Psoas muscle (tissue), 8 donors: ENCODE data around the gene FBXL19. TPM values are rescaled to one million over a fixed set of nuclear protein-coding genes. Genes with fewer than 3 reads are reported as not detected.

ENCODE experiments used
- ATAC-seq, 4 donors: fragments of 200-7000 bp; cut with Tn5 transposase; one replicate each; pipeline ENCODE4 v1.9.1; 2020; ENCODE audit warnings: moderate library complexity in 3 of 4, mild to moderate bottlenecking in 2 of 4
- DNase-seq, 2 donors: peaks; one replicate each; pipeline ENCODE4 v3.0.0-alpha.2; 2020
- H3K27ac ChIP-seq: fragments of 200-600 bp; one replicate; pipeline ENCODE4 v1.8.0; 2022
- H3K27me3 ChIP-seq, 3 donors: fragments of 200-600 bp in 1 of 3; one replicate each; pipeline versions ENCODE4 v1.6.1 to v1.8.0; 2013 to 2022; ENCODE audit warnings: low read length in 2 of 3, mild to moderate bottlenecking in 2 of 3, moderate library complexity in 1 of 3; ENCODE audit not compliant: insufficient read depth in 3 of 3
- H3K36me3 ChIP-seq, 2 donors: fragments of 200-600 bp in 1 of 2; one replicate each; pipeline versions ENCODE4 v1.6.1 to v1.8.0; 2013 to 2022; ENCODE audit warnings: low read depth in 1 of 2, mild to moderate bottlenecking in 1 of 2, moderate library complexity in 1 of 2; ENCODE audit not compliant: insufficient read depth in 1 of 2
- H3K4me1 ChIP-seq: fragments of 200-600 bp; one replicate; pipeline ENCODE4 v1.8.0; 2022
- H3K4me3 ChIP-seq: fragments of 200-600 bp; one replicate; pipeline ENCODE4 v1.8.0; 2022; ENCODE audit warnings: mild to moderate bottlenecking
- H3K9me3 ChIP-seq: fragments of 200-600 bp; one replicate; pipeline ENCODE4 v1.8.0; 2022
- WGBS, 3 donors: extraction: QIAGEN DNeasy Blood & Tissue Kit; methylation state at CpG; one replicate each; pipeline versions ENCODE4 v1.1.6 to v1.1.7; 2013; 5-methylcytosine and 5-hydroxymethylcytosine counted together
- intact Hi-C, 2 donors: fragments of 100-400 bp; cut with DNase I; formaldehyde crosslinking; loops; one replicate each; pipeline versions ENCODE4 v1.11.0 to v1.14.2; 2022
- polyA plus RNA-seq, 3 donors: library from polyadenylated mRNA; stranded (reverse); fragments of 200-250 nt; gene quantifications; one replicate each; pipeline ENCODE4 v1.2.3, GENCODE V29; 2013
- total RNA-seq, 4 donors: library from RNA; stranded (reverse); fragmentation: NEBNext Ultra II Directional in 2 of 4; extraction: Animal tissue kit (Norgen Biotek cat#: 25700) in 2 of 4; gene quantifications; one replicate each; pipeline versions ENCODE4 v1.2.1 to v1.2.4, GENCODE V29; 2021 to 2023
- TF ChIP-seq, protein P1 (sequence below): fragments of 200-600 bp; IDR thresholded peaks from one replicate; pipeline ENCODE4 v1.8.0; 2022; ENCODE audit warnings: antibody characterized with exemption
- donor health status: healthy with polysubstance abuse.
- donor health status: DM: no; HTN: no; CAD: no; lungs with moderate emphysema.
- donor health status: Bipolar disorder and iron deficiency.
- donor health status: healthy.
- donor health status: DM: yes; HTN: yes; CAD: no.
- donor health status: DM: no; HTN: no; CAD: no.
- donor health status: DM: no; HTN: no; CAD: no.
- donor health status: DM: yes; HTN: yes; CAD: no.

The FBXL19 gene
- total and polyA plus RNA-seq, 7 donors, result 2.8 to 5.4 (median 4.1) TPM

DNA sequence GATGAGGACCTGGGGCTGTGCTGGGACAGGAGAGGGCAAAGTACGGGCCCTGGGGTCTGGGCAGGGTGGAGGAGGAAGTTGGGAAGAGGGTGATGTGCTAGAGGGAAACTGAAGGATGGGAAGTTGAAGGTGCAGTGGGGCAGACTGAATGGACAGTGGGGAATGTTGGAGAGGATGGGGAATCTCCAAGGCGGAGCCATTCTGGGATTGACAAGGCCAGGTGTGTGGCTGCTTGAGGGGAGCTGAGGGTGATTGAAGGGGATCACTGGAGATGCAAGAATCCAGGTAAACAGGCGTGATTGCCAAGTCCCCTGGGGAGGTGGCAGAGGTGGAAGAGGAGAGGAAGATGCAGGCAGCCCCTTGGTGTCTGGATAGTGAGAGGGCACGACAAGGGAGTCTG lies 53.1 kb downstream of the FBXL19 start:
- H3K27ac ChIP-seq, result no peak overlapping the region
- no peak for ATAC-seq
- H3K4me3 ChIP-seq, result no peak overlapping the region
- TF ChIP-seq, protein P1, sequence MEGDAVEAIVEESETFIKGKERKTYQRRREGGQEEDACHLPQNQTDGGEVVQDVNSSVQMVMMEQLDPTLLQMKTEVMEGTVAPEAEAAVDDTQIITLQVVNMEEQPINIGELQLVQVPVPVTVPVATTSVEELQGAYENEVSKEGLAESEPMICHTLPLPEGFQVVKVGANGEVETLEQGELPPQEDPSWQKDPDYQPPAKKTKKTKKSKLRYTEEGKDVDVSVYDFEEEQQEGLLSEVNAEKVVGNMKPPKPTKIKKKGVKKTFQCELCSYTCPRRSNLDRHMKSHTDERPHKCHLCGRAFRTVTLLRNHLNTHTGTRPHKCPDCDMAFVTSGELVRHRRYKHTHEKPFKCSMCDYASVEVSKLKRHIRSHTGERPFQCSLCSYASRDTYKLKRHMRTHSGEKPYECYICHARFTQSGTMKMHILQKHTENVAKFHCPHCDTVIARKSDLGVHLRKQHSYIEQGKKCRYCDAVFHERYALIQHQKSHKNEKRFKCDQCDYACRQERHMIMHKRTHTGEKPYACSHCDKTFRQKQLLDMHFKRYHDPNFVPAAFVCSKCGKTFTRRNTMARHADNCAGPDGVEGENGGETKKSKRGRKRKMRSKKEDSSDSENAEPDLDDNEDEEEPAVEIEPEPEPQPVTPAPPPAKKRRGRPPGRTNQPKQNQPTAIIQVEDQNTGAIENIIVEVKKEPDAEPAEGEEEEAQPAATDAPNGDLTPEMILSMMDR, result no peak
- WGBS, 3 donors, result 82 to 85% (median 85%) methylated on average over 4 of the region's 4 CpGs
- H3K36me3 ChIP-seq, result peaks cover 7 to 100% of the 10 kb centered on the region in 2 donors
- DNase-seq, result no peak
- H3K27me3 ChIP-seq, result no peaks in the 10 kb centered on the region
- H3K9me3 ChIP-seq, result no peaks in the 10 kb centered on the region
- intact Hi-C loops, result no loop called here
- no peaks in the 10 kb centered on the region for H3K4me1 ChIP-seq

DNA sequence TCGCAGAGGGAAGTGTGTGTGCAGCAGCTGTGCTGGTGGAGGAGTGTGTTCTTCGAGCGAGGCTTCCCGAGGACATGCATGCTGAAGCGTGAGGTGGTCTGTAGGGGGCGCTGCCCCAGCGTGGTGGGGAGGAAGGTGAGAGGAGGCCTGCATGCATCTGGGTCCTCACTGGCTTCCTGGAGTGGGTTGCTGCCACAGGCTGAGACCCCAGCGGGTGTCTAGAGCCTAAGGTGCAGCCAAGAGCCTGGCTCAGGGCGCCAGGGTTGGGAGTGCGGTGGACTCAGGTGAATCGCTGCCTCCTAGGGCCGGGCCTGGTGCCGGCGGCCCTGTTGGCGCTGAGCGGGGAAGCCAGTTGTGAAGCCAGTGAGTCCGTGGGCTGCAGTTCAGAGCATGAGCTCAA lies 54.1 kb downstream of the FBXL19 start:
- peak in 1 of 4 donors; percentile 8 for ATAC-seq
- DNase-seq, result no peak
- no peaks in the 10 kb centered on the region for H3K4me1 ChIP-seq
- no peak overlapping the region for H3K4me3 ChIP-seq
- H3K27ac ChIP-seq, result no peak overlapping the region
- 80 to 83% (median 82%) methylated on average over 14 to 17 of the region's 17 CpGs for WGBS, 3 donors
- peaks cover 2 to 100% of the 10 kb centered on the region in 2 donors for H3K36me3 ChIP-seq
- intact Hi-C loops, result no loop called here
- no peaks in the 10 kb centered on the region for H3K9me3 ChIP-seq
- TF ChIP-seq, protein P1, result peak; percentile 5
- H3K27me3 ChIP-seq, result no peaks in the 10 kb centered on the region

DNA sequence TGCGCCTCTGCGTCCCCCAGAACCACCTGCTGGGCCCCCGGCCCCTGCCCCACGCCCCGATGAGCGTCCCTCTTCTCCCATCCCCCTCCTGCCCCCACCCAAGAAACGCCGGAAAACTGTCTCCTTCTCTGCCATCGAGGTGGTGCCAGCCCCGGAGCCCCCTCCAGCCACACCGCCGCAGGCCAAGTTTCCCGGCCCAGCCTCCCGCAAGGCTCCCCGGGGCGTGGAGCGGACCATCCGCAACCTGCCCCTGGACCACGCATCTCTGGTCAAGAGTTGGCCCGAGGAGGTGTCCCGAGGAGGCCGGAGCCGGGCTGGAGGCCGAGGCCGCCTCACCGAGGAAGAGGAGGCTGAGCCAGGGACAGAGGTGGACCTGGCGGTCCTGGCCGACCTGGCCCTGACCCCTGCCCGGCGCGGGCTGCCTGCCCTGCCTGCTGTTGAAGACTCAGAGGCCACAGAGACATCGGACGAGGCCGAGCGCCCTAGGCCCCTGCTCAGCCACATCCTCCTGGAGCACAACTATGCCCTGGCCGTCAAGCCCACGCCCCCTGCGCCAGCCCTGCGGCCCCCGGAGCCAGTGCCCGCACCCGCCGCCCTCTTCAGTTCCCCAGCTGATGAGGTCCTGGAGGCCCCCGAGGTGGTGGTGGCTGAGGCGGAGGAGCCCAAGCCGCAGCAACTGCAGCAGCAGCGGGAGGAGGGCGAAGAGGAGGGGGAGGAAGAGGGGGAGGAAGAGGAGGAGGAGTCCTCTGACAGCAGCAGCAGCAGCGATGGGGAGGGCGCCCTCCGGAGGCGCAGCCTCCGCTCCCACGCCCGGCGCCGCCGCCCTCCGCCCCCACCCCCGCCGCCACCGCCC lies 56.0 kb downstream of the FBXL19 start:
- no peak for DNase-seq
- TF ChIP-seq, protein P1, result no peak
- H3K27me3 ChIP-seq, result no peaks in the 10 kb centered on the region
- no peak for ATAC-seq
- intact Hi-C loops, result loop anchor here (5.0 to 10.0 kb wide), 3 partner anchors 115 to 888 kb away; partner anchors contain the start of gene VKORC1 (in 1 of the 2)
- H3K36me3 ChIP-seq, result peaks cover 0 to 100% of the 10 kb centered on the region in 2 donors
- WGBS, 3 donors, result 89 to 91% (median 91%) methylated on average over 52 to 62 of the region's 62 CpGs
- no peaks in the 10 kb centered on the region for H3K4me1 ChIP-seq
- H3K27ac ChIP-seq, result no peak overlapping the region
- no peak overlapping the region for H3K4me3 ChIP-seq
- no peaks in the 10 kb centered on the region for H3K9me3 ChIP-seq

DNA sequence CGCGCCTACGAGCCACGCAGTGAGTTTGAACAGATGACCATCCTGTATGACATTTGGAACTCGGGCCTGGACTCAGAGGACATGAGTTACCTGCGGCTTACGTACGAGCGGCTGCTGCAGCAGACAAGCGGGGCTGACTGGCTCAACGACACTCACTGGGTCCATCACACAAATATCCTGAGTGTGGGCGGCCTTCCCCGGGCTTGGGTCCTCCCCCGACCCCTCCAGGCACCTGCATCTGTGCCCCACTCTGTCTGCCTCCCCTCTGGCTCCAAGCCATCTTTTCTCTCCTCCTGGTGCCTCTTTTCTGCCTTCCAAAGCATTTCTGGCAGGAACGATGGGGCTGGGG lies 56.6 kb downstream of the FBXL19 start:
- no peaks in the 10 kb centered on the region for H3K27me3 ChIP-seq
- H3K27ac ChIP-seq, result no peak overlapping the region
- TF ChIP-seq, protein P1, result no peak
- peaks cover 0 to 96% of the 10 kb centered on the region in 2 donors for H3K36me3 ChIP-seq
- DNase-seq, result no peak
- no peak overlapping the region for H3K4me3 ChIP-seq
- WGBS, 3 donors, result 87 to 93% (median 93%) methylated on average over 15 of the region's 15 CpGs
- peaks cover under 1% of the 10 kb centered on the region for H3K4me1 ChIP-seq
- no peaks in the 10 kb centered on the region for H3K9me3 ChIP-seq
- no peak for ATAC-seq
- intact Hi-C loops, result loop anchor here (5.0 to 10.0 kb wide), 3 partner anchors 115 to 887 kb away; partner anchors contain the start of gene VKORC1 (in 1 of the 2)
